C4-2B (cell line): ENCODE data around the gene EPS8L3.

Source experiments
- H3K27ac ChIP-seq: fragments of 450-650 bp; 2 replicates; pipeline ENCODE4 v1.5.1; 2017
- ZFX ChIP-seq: fragments of 450-650 bp; IDR thresholded peaks from 2 replicates; pipeline ENCODE4 v1.6.1; 2017
- TF ChIP-seq, protein P1 (sequence below): fragments of 450-650 bp; conservative IDR thresholded peaks from 2 replicates; pipeline ENCODE4 v1.5.1; 2017; ENCODE audit warnings: mild to moderate bottlenecking

EPS8L3 gene, protein sequence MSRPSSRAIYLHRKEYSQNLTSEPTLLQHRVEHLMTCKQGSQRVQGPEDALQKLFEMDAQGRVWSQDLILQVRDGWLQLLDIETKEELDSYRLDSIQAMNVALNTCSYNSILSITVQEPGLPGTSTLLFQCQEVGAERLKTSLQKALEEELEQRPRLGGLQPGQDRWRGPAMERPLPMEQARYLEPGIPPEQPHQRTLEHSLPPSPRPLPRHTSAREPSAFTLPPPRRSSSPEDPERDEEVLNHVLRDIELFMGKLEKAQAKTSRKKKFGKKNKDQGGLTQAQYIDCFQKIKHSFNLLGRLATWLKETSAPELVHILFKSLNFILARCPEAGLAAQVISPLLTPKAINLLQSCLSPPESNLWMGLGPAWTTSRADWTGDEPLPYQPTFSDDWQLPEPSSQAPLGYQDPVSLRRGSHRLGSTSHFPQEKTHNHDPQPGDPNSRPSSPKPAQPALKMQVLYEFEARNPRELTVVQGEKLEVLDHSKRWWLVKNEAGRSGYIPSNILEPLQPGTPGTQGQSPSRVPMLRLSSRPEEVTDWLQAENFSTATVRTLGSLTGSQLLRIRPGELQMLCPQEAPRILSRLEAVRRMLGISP

DNA sequence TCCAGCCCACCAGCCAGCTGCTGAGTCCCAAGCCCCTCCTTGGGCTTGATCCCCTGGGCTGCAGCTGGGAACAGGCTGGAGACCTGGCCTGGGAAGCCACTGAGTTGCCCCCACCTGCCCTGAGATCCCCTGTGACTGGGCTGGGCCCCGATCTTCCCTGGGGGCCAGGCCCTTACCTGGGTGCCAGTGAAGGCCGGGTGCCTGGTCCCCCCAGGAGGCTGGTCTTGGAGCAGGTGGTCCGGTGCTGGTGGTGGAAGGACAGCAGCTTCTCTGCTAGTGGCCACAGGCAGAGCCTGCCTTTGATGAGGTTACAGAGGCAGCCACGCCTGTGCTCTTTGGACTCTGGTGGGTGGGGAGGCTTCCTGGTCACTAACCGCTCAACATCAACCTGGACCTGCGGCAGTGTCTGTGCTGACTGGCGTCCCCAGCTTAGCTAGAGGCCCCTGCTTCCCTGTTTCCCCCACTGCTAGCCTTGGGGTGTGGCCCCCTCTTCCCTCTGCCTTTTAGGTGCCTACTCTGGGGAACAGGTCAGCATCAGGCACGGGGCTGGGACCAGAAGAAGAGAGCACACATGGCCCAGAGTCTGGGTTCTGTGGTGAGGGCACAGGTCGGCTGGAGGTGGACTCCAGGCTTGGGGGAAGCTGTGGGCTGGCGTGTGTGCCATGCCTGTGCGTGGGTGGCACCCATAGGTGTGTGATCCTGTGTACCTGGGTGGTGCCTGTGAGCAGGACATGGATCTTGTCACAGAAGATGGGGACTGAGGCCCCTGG, at the start of gene EPS8L3:
EPS8L3 (minus strand) TSS at position 278 of the 770 bp plus-strand sequence. CDS start 2,174 bp downstream, outside the sequence.
- no peak for TF ChIP-seq ZFX
- no peak within 1 kb of the TSS for H3K27ac ChIP-seq

DNA sequence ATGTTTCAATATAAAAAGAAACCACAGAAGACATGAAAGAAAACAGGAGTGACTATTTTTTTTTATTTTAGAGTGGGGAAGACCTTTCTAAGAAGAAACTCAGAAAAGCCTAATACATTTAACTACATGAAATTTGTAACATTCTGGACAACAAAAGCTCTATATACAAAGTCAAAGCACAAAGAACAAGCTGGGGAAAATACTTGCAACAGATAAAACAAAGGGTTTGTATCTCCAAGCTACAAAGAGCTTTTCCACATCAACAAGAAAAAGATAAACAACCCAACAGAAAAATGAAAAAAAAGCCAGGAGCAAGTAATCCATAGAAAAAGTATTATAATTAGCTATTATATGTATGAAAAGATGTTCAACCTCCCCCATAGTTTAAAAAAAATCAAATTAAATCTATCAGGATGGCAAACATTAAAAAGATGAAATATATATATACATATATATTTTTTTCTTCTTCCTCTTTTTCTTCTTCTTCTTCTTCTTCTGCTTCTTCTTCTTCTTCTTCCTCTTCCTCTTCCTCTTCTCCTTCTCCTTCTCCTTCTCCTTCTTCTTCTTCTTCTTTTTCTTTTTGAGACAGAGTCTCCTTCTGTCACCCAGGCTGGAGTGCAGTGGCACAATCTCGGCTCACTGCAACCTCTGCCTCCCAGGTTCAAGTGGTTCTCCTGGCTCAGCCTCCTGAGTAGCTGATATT, 49.1 kb upstream of the EPS8L3 start:
- H3K27ac ChIP-seq, result no peak overlapping the region
- TF ChIP-seq, protein P1, sequence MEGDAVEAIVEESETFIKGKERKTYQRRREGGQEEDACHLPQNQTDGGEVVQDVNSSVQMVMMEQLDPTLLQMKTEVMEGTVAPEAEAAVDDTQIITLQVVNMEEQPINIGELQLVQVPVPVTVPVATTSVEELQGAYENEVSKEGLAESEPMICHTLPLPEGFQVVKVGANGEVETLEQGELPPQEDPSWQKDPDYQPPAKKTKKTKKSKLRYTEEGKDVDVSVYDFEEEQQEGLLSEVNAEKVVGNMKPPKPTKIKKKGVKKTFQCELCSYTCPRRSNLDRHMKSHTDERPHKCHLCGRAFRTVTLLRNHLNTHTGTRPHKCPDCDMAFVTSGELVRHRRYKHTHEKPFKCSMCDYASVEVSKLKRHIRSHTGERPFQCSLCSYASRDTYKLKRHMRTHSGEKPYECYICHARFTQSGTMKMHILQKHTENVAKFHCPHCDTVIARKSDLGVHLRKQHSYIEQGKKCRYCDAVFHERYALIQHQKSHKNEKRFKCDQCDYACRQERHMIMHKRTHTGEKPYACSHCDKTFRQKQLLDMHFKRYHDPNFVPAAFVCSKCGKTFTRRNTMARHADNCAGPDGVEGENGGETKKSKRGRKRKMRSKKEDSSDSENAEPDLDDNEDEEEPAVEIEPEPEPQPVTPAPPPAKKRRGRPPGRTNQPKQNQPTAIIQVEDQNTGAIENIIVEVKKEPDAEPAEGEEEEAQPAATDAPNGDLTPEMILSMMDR, result no peak
- TF ChIP-seq ZFX, result no peak

DNA sequence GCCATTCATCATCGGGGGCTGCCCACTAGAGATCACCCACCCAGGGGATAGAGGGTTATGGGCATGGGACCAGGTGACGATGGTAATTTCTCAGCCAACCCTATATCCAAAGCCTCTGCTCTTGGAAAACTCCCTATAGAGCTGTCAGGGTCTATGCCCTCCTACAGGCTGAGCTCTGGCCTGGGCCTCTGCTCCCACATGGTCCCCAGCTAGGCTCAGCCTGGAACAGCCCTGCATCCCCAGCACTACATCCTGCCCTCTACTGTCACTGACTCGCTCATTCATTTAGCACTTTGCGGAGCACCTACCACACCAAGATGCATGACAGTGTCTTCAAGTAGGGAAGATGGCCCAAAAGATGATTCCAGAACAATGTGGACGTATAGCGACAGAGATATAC, 45.0 kb upstream of the EPS8L3 start:
- TF ChIP-seq ZFX, result no peak
- TF ChIP-seq, protein P1, result no peak
- H3K27ac ChIP-seq, result no peak overlapping the region

DNA sequence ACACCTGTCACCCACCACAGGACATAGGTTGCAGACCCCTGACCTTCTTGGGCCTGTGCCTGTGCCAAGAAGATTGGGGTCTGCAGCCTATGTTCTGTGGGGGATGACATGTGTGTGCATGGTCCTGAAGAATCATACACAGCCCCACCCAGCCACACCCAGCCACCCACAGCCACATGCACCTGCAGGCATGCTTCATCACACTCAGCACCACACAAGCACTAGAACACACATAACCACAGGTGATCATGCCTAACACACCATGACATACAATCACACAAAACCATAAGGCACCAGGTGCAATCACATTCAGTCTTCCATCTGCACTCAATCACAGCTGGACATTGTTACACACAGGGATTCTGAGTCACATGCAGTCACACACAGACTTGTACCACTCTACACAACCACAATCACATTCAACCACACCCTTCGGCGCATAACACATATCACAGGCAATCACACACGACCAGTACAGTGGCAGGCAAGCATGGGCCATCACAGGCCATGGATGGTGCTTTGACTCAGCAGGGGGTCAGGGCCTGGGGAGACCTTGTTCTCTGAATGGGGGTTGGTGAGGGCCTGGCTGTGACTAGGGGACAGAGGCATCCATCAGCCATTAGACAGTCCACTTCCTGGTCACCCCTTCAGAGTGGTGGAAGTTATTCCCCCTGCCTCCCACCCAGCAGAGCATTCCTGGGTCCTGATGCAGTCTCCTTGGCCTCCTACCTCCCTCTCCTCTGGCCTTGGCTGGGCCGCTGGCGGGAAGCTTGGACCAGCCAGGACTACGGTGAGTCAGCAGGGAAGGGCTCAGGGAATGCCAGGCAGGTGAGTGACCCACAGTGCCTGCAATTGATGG, 44.3 kb upstream of the EPS8L3 start:
- no peak overlapping the region for H3K27ac ChIP-seq
- no peak for TF ChIP-seq ZFX
- TF ChIP-seq, protein P1, result no peak

GRCh38 chr1:109807402-109807801, 43.7 kb upstream of the EPS8L3 start:
- no peak for TF ChIP-seq ZFX
- TF ChIP-seq, protein P1, result no peak
- no peak overlapping the region for H3K27ac ChIP-seq

DNA sequence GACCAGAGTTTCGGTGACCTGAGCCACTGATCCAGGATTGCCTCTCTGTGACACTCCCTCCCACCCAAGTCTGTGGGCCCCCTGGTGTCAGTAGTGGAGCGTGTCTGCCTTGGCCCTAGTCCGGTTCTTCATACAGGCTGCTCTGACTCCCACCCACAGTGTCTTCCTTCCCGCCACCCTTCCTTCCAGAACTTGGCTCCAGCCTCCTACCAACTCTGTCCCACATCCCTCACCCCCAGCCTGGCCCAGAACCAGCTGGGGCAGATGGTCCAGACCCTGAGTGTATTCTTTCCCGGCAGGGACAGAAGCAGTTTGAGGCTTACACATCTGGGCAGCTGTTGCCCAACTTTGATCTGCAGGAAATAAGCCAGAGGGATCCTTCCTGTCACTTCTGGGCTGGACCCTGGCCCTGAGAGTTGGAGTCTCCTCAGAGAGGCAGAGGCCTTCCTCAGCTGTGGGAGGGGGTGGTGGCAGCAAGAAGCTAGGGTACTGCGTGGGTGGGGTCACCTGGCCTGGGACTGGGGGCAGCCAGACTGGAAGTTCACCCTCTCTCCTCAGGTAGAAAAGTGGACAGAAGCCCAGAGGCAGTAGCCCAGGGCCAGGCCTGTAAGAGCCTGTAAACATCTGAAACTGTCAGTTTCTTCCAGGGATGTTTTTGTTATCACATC, 43.1 kb upstream of the EPS8L3 start:
- H3K27ac ChIP-seq, result no peak overlapping the region
- TF ChIP-seq, protein P1, result no peak
- no peak for TF ChIP-seq ZFX
